A673 (cell line): Measurements from ENCODE around the gene PDE4B. TPM values are rescaled to one million over a fixed set of nuclear protein-coding genes. Genes with fewer than 3 reads are reported as not detected.
A peak's percentile ranks its signal among the peaks of the same experiment; 100 is the strongest.

ENCODE experiments used
- BruUV-seq: library from RNA; stranded (reverse); fragments of 400-500 nt; replicated peaks from 2 replicates; lab custom pipeline; 2021; lab: Mats Ljungman, UMichigan
- CTCF ChIA-PET: fragments of 300-600 bp; sonication (Branson Sonifier 250); formaldehyde crosslinking; loops from one replicate; lab custom pipeline; 2022; ENCODE audit warnings: antibody characterized with exemption; lab: Charles Lee
- POLR2A ChIA-PET: fragments of 300-600 bp; sonication (Branson Sonifier 250); formaldehyde crosslinking; loops from one replicate; lab custom pipeline; 2022; ENCODE audit warnings: antibody characterized with exemption; ENCODE audit not compliant: low non-redundant PET; lab: Charles Lee
- DNase-seq: peaks from one replicate; pipeline ENCODE4 v3.0.0-alpha.2; 2015; ENCODE audit warnings: low spot score
- H3K27ac ChIP-seq: fragments of 200-600 bp; sonication (generic); 2 replicates; pipeline ENCODE4 v1.5.1; 2016; ENCODE audit warnings: mixed run types, low read depth, mild to moderate bottlenecking, mixed read lengths, antibody characterized with exemption, low read length; ENCODE audit not compliant: poor library complexity, severe bottlenecking
- H3K27me3 ChIP-seq: fragments of 200-600 bp; sonication (generic); replicated peaks from 2 replicates; pipeline ENCODE4 v1.6.1; 2017; ENCODE audit warnings: mixed run types, low read depth, mild to moderate bottlenecking, mixed read lengths, antibody characterized with exemption, low read length; ENCODE audit not compliant: insufficient read depth, poor library complexity
- H3K36me3 ChIP-seq: fragments of 200-600 bp; sonication (generic); 2 replicates; pipeline ENCODE4 v1.6.1; 2016; ENCODE audit warnings: mixed run types, mild to moderate bottlenecking, mixed read lengths, antibody characterized with exemption, low read length; ENCODE audit not compliant: insufficient read depth, poor library complexity, severe bottlenecking
- H3K4me1 ChIP-seq: fragments of 200-600 bp; sonication (generic); 2 replicates; pipeline ENCODE4 v1.6.1; 2017; ENCODE audit warnings: mixed run types, mild to moderate bottlenecking, mixed read lengths, antibody characterized with exemption, low read length; ENCODE audit not compliant: insufficient read depth, poor library complexity, severe bottlenecking
- H3K4me3 ChIP-seq: fragments of 200-600 bp; sonication (generic); 2 replicates; pipeline ENCODE4 v1.5.1; 2016; ENCODE audit warnings: low read depth, mixed run types, mild to moderate bottlenecking, mixed read lengths, low read length; ENCODE audit not compliant: poor library complexity, severe bottlenecking
- H3K9me3 ChIP-seq: fragments of 200-600 bp; sonication (generic); 2 replicates; pipeline ENCODE4 v1.6.1; 2016; ENCODE audit warnings: mixed run types, low read depth, mild to moderate bottlenecking, mixed read lengths, antibody characterized with exemption, low read length; ENCODE audit not compliant: poor library complexity, severe bottlenecking
- CTCF ChIP-seq: fragments of 300-800, 200-600 bp; sonication (generic); conservative IDR thresholded peaks from 2 replicates; pipeline ENCODE4 v1.5.1; 2017; ENCODE audit warnings: low read depth, mild to moderate bottlenecking, antibody characterized with exemption, low read length, moderate library complexity, mixed read lengths
- EZH2 ChIP-seq: fragments of 200-600 bp; sonication (generic); IDR thresholded peaks from 2 replicates; pipeline ENCODE4 v1.6.1; 2017; ENCODE audit warnings: borderline replicate concordance, low read depth, mild to moderate bottlenecking, mixed read lengths, antibody characterized with exemption, low read length; ENCODE audit not compliant: poor library complexity, severe bottlenecking
- intact Hi-C: fragments of 100-400 bp; cut with micrococcal nuclease; formaldehyde crosslinking; loops from one replicate; pipeline ENCODE4 v1.10.0; 2022; ENCODE audit not compliant: unreplicated experiment
- total RNA-seq: library from RNA; stranded (reverse); gene quantifications from 2 replicates; pipeline ENCODE4 v1.2.3, GENCODE V29; 2021

PDE4B gene
- total RNA-seq, 1 experiment from 2014 or later = 20.0 TPM

GRCh38 chr1:66262208-66262963 lies 469.7 kb downstream of the PDE4B start:
- ChIA-PET CTCF (no interaction called here), POLR2A (no interaction called here)
- no peaks in the 10 kb centered on the region for H3K27me3 ChIP-seq
- intact Hi-C loops = no loop called here
- H3K4me1 ChIP-seq = peaks cover 13% of the 10 kb centered on the region
- DNase-seq = peak; percentile 43
- no peak for TF ChIP-seq CTCF
- no peak for TF ChIP-seq EZH2
- no peak overlapping the region for H3K4me3 ChIP-seq
- BruUV-seq = no TSS peak
- H3K36me3 ChIP-seq = no peaks in the 10 kb centered on the region
- H3K9me3 ChIP-seq = no peaks in the 10 kb centered on the region
- H3K27ac ChIP-seq = no peak overlapping the region

- no TSS peak for BruUV-seq
- ChIA-PET POLR2A (no interaction called here), CTCF (no interaction called here)
- no peaks in the 10 kb centered on the region for H3K36me3 ChIP-seq
- H3K27me3 ChIP-seq = no peaks in the 10 kb centered on the region
- peaks cover 34% of the 10 kb centered on the region for H3K4me1 ChIP-seq
- no peak for DNase-seq
- H3K9me3 ChIP-seq = no peaks in the 10 kb centered on the region
- intact Hi-C loops = no loop called here
- H3K4me3 ChIP-seq = no peak overlapping the region
- no peak for TF ChIP-seq CTCF
- no peak for TF ChIP-seq EZH2
- H3K27ac ChIP-seq = no peak overlapping the region
These were observed 472.6 kb downstream of the PDE4B start for GRCh38 chr1:66265268-66265667.

GRCh38 chr1:66265796-66266195 lies 473.1 kb downstream of the PDE4B start:
- TF ChIP-seq EZH2 (no peak), CTCF (no peak)
- Histone ChIP-seq H3K4me3 (no peak overlapping the region), H3K4me1 (peaks cover 39% of the 10 kb centered on the region), H3K36me3 (no peaks in the 10 kb centered on the region), H3K9me3 (no peaks in the 10 kb centered on the region), H3K27me3 (no peaks in the 10 kb centered on the region), H3K27ac (no peak overlapping the region)
- no TSS peak for BruUV-seq
- ChIA-PET CTCF (no interaction called here), POLR2A (no interaction called here)
- intact Hi-C loops = no loop called here
- no peak for DNase-seq
